Measurements from ENCODE around the gene TRIM29. TPM values are rescaled to one million over a fixed set of nuclear protein-coding genes. Genes with fewer than 3 reads are reported as not detected.

TRIM29 gene
- total RNA-seq, 1 donor from 2014 or later = 3.4 TPM

GRCh38 chr11:120108785-120109168 lies 29.1 kb downstream of the TRIM29 start:
- ATAC-seq = no peak
- Histone ChIP-seq H3K9me3 (no peaks in the 10 kb centered on the region), H3K27ac (no peak overlapping the region), H3K27me3 (no peaks in the 10 kb centered on the region), H3K4me1 (no peaks in the 10 kb centered on the region), H3K4me3 (no peak overlapping the region), H3K36me3 (no peaks in the 10 kb centered on the region)
- intact Hi-C loops (cut with DNase I) = loop anchor here (5.0 kb wide), 1 partner anchor 446 kb away; no protein-coding TSS in a partner anchor
- DNase-seq = no peak
- no peak for TF ChIP-seq CTCF (IDR thresholded peaks at IDR 0.05)

DNA sequence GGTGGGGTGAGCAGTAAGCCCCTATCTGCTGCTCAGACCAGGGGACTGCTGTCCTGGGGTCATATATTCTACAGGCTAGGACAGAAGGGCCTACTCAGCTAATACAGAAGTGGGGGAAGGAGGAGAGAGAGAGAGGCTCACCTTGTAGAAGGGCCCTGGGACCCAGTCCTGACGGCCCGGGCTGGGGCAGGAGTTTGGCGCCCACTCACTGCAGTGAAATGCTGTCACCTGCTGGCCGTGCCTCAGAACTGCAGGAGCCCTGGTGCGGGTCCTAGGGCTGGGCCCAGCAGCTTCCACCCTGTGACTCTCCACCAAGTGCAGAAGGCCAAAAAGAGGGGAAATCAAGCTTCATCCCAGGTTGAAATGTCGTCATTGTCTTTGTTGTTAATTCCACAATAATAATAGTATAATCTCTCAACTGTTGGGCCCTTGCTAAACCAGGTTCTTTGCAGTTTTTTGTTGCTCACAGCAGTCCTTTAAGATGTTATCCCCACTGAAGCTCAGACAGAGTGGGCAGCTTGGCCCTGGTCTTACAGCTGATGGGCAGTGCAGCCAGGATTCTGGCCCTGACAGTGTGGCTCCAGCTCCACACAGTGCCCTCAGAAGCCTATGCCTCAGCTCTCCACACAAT lies 29.6 kb downstream of the TRIM29 start:
- peak; percentile 100 for TF ChIP-seq CTCF (IDR thresholded peaks at IDR 0.05)
- no peaks in the 10 kb centered on the region for H3K36me3 ChIP-seq
- no peaks in the 10 kb centered on the region for H3K4me1 ChIP-seq
- no peaks in the 10 kb centered on the region for H3K27me3 ChIP-seq
- H3K27ac ChIP-seq = no peak overlapping the region
- ATAC-seq = peak; percentile 89
- no peak overlapping the region for H3K4me3 ChIP-seq
- DNase-seq = peak; percentile 78
- no peaks in the 10 kb centered on the region for H3K9me3 ChIP-seq
- intact Hi-C loops (cut with DNase I) = loop anchor here (5.0 kb wide), 1 partner anchor 446 kb away; no protein-coding TSS in a partner anchor

- Histone ChIP-seq H3K4me1 (no peaks in the 10 kb centered on the region), H3K27ac (no peak overlapping the region), H3K9me3 (no peaks in the 10 kb centered on the region), H3K4me3 (no peak overlapping the region), H3K27me3 (no peaks in the 10 kb centered on the region), H3K36me3 (no peaks in the 10 kb centered on the region)
- DNase-seq (no peak), ATAC-seq (no peak)
- no peak for TF ChIP-seq CTCF (IDR thresholded peaks at IDR 0.05)
- intact Hi-C loops (cut with DNase I) = loop anchor here (5.0 kb wide), 1 partner anchor 445 kb away; no protein-coding TSS in a partner anchor
These were observed 30.2 kb downstream of the TRIM29 start for GRCh38 chr11:120107692-120108091.

DNA sequence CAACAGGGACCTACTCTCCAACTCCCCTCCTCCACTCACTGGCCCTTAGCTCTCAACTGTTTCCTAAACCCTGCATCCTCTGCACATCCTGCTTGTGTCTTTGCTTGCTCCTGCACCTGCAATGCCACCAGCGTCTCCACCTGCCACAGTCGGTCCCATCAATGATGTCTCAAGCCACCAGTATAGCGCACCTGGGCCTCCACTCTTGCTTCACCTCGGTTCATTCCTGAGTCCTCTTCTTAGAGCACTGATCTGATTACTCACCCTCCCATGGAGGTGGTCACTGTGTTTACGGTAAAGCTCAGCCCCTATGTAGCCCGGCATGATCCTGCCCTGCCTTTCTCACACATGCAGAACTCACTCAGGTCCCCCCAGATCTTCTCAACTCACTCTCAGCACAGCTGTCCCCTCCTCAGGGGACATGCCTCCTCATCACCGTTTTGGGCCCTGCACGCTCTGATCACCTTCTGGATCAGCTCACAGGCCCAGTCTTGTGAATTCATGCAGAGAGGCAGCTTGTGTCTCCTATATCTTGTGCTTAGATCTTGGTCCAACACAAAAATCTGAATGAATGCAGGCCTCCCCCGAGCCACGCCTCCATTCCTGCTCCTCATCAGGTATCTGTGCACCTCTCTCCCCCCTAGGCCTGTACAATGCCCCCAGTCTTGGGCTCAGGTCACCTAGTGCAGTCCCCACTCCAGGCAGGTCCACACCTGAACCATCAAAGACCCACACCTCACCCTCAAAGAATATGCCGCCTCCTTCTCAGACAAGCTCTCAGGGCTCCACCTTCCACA lies 31.4 kb downstream of the TRIM29 start:
- no peaks in the 10 kb centered on the region for H3K27me3 ChIP-seq
- TF ChIP-seq CTCF (IDR thresholded peaks at IDR 0.05) = no peak
- H3K4me1 ChIP-seq = no peaks in the 10 kb centered on the region
- intact Hi-C loops (cut with DNase I) = loop anchor here (5.0 kb wide), 1 partner anchor 444 kb away; no protein-coding TSS in a partner anchor
- no peaks in the 10 kb centered on the region for H3K36me3 ChIP-seq
- no peak overlapping the region for H3K4me3 ChIP-seq
- ATAC-seq (no peak), DNase-seq (no peak)
- no peak overlapping the region for H3K27ac ChIP-seq
- no peaks in the 10 kb centered on the region for H3K9me3 ChIP-seq

- TF ChIP-seq CTCF (IDR thresholded peaks at IDR 0.05) = no peak
- intact Hi-C loops (cut with DNase I) = loop anchor here (5.0 kb wide), 1 partner anchor 443 kb away; no protein-coding TSS in a partner anchor
- DNase-seq (no peak), ATAC-seq (no peak)
- Histone ChIP-seq H3K27ac (no peak overlapping the region), H3K36me3 (no peaks in the 10 kb centered on the region), H3K4me3 (no peak overlapping the region), H3K4me1 (no peaks in the 10 kb centered on the region), H3K27me3 (peaks cover 7% of the 10 kb centered on the region), H3K9me3 (no peaks in the 10 kb centered on the region)
These were observed 32.3 kb downstream of the TRIM29 start for GRCh38 chr11:120105576-120105975.
